Cerebellar cortex (tissue), 1 donor: ENCODE measurements around the gene CAPN15.
A peak's percentile ranks its signal among the peaks of the same experiment; 100 is the strongest.

Source experiments
- DNase-seq: peaks from one replicate; pipeline ENCODE4 v3.0.0-alpha.2; 2015; ENCODE audit warnings: low spot score

The CAPN15 gene

DNA sequence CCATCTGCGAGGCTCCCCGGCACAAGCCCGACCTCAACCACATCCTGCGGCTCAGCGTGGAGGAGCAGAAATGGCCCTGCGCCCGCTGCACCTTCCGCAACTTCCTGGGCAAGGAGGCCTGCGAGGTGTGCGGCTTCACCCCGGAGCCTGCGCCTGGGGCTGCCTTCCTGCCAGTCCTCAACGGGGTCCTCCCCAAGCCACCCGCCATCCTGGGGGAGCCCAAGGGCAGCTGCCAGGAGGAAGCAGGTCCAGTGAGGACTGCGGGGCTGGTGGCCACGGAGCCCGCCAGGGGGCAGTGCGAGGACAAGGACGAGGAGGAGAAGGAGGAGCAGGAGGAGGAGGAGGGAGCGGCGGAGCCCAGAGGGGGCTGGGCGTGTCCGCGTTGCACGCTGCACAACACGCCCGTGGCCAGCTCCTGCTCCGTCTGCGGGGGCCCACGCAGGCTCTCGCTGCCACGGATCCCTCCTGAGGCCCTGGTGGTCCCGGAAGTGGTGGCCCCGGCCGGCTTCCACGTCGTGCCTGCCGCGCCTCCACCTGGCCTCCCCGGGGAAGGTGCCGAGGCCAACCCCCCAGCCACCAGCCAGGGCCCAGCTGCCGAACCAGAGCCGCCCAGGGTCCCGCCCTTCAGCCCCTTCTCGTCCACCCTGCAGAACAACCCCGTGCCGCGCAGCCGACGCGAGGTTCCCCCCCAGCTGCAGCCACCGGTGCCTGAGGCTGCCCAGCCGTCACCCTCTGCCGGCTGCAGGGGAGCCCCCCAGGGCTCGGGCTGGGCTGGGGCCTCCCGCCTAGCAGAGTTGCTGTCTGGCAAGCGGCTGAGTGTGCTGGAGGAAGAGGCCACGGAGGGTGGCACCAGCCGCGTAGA lies 19.6 kb downstream of the CAPN15 start:
- peak; percentile 90 for DNase-seq

DNA sequence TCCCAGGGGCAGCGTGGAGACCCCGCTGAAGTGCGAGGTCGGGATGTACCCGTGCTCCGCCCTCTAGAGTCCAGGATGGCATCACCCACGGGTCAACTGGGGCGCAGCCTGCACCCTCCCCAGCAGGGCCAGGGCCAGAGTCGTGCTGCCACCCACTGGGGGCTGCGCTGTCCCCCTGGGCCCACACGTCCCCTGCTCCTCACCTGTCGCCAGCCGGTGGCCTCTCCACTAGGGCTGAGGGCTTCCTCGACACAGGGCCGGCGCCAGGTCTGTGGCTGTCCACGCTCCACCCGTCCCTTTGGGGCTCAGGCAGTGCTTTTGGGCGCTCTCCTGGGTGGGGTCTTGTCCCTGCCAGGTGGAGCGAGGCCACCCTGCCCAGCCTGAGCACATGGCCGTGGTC lies 21.1 kb downstream of the CAPN15 start:
- no peak for DNase-seq

DNA sequence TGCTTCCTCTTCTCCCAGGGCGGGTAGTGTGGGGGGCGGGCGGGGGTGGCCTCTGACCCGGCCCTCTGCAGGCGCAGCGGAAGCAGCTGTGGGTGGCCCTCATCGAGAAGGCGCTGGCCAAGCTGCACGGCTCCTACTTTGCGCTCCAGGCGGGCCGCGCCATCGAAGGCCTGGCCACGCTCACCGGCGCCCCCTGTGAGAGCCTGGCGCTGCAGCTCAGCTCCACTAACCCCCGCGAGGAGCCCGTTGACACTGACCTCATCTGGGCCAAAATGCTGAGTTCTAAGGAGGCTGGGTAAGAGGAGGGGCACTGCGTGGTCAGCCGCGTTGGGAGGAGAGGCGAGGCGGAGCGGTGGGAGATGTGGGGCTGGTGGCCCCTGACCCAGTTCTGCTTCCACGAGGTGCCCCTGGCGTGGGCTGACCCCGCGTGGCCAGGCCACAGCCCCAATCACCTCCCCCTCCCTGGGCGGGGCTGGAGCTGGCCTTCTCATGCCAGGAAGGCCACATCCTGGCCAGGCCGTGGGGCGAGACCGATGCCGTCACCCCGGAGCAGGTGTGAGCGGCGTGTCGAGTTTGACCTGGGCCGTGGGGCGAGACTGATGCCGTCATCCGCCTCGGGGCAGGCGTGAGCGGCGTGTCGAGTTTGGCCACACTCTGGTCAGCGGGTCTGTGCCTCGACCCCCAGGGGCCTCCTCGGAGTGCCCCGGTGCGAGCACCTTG lies 22.2 kb downstream of the CAPN15 start:
- DNase-seq, result no peak

- DNase-seq, result no peak
Observed at GRCh38 chr16:551210-551609, 23.7 kb downstream of the CAPN15 start.

DNA sequence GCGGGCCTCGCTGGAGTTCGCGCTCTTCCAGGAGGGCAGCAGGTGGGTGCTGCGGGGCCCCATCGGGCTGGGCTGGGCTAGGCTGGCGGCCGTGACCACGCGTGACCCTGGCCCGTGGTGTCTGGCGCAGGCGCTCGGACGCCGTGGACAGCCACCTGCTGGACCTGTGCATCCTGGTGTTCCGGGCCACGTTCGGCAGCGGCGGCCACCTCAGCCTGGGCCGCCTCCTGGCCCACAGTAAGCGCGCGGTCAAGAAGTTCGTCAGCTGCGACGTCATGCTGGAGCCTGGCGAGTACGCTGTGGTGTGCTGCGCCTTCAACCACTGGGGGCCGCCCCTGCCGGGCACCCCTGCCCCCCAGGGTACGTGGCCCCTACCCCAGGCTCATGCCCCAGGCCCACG lies 24.7 kb downstream of the CAPN15 start:
- DNase-seq, result no peak

GRCh38 chr16:553601-554296 lies 26.2 kb downstream of the CAPN15 start:
- DNase-seq, result no peak

- DNase-seq, result no peak
Observed at GRCh38 chr16:554297-554621, 26.7 kb downstream of the CAPN15 start.

- no peak for DNase-seq
Observed at GRCh38 chr16:554640-555365, 27.3 kb downstream of the CAPN15 start.

- DNase-seq, result peak; percentile 57
Observed at GRCh38 chr16:555528-556473, 28.3 kb downstream of the CAPN15 start.

DNA sequence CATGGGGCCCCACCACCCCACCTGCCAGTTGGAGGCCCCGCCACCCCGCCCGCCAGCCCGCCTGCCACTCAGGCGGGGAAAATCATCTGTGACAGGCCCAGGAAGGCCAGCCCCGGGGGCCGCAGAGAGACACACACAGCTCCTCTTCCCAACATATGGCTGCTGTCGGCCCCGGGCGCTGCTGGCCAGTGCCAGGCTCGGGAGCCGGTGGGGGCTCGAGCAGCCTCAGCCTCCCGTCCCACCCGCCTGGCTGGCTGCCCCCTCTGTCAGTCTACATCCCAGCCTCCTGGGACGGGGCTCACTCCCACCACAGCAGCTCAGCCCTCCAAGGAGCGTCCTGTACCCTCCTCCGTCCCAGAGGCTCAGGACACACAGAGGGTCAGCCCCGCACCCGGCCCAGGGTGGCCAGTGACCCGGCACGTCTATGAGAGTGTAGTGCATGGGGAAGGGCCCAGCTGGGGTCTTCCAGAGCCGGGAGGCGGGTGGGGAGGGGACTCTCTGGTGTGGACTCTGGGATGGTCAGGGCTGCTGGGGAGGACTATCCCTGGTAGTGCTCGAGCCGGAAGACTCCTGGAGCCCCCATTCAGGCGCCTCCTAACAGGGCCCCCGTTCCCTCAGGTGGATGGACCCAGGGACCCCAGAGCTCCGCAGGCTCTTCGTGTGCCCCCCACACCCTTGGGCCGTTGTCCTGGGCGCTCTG lies 29.1 kb downstream of the CAPN15 start:
- DNase-seq, result peak; percentile 53

DNA sequence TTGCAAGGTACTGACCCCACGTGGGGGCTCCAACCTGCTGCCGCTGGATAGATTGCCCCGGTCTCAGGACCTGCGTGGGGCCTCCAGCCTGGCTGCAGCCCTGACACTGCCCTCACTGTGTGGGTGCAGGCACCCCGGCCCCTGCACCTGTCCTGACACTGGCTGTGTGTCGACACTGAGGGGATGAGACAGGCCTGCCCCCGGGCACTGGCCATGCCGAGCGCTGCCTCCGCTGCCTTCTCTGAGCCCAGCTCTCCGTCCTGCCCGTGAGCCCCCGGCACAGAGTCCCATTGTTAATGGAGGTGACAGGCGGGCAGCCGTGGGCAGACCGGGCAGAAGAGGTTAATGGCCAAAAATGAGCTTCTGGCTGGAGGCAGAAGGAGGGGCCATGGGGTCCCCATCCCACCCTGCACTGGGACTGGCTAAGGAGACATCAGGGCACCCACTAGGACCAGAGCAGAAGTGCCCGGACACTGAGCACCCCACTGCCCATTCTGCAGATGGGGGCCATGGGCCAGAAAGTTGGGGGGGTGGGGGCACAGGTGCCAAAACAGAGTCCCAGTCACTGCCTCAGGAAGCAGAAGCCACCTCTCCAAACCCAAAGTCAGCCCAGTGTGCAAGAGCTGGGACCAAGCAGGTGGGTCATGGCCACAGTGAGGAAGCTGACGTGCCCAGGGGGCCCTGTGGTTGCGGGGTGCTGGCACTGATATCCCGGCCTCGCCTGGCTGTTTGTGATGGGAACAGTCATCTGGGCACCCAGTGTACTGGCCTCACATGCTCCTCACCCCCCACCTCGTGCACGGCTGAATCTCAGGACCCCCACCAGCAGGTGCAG lies 30.2 kb downstream of the CAPN15 start:
- no peak for DNase-seq

GRCh38 chr16:558298-559020 lies 30.9 kb downstream of the CAPN15 start:
- peak; percentile 90 for DNase-seq

GRCh38 chr16:559021-559380 lies 31.5 kb downstream of the CAPN15 start:
- DNase-seq, result no peak

DNA sequence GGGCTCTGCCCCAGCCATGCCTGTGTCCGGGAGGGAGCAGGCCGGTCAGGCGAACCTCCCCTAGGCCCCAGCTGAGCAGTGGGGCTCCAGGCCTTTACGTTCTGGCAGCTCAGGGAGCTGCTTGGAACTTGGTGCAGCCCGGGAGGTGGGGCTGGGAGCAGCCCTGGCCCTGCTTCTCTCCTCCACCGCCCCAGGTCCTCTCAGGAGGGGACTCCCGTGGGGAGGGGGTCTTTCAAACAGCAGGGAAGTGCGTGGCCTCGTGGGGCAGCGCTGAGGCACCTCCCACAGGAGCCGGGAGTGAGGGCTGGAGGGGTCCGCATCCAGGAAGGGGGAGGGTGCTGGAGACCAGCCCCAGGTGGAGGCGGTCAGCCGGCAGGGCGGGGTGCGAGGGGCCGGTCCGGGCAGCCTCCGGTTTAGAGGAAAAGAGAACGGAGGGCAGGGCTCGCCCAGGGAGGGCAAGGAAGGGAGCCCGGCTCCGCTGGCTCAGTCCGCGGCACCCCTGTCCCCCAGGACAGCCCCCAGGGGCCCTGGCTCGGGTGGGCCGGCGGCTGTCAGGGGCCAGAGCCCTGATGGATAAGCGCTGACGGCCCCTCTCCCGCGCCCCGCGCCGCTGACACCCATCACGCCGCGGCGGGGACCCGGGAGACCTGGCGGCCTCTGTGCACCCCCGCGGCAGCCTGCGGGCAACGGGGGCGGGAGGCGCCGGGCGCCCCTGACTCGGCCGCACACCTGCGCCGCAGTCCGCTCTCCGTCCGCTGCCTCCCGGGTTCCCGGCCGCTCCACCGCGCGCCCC lies 32.1 kb downstream of the CAPN15 start:
- peak; percentile 46 for DNase-seq

GRCh38 chr16:560204-560700 lies 32.7 kb downstream of the CAPN15 start, which contains the start of gene PRR35:
Gene PRR35, plus strand, starts transcription at chr16:560394. Its CDS starts 2,901 bp downstream, at chr16:563295.
- DNase-seq, result no peak

GRCh38 chr16:560701-561412 lies 33.3 kb downstream of the CAPN15 start:
- DNase-seq, result no peak

GRCh38 chr16:561413-561794 lies 33.9 kb downstream of the CAPN15 start:
- no peak for DNase-seq
